NCI-H345 treated with DMSO at 0.1 percent for 48 hours (cell line): ENCODE data around the gene CARNS1.

Experiments used
- DNase-seq: peaks from one replicate; lab custom pipeline; 2025; ENCODE audit not compliant: unreplicated experiment; lab: John Stamatoyannopoulos, UW

The CARNS1 gene, protein sequence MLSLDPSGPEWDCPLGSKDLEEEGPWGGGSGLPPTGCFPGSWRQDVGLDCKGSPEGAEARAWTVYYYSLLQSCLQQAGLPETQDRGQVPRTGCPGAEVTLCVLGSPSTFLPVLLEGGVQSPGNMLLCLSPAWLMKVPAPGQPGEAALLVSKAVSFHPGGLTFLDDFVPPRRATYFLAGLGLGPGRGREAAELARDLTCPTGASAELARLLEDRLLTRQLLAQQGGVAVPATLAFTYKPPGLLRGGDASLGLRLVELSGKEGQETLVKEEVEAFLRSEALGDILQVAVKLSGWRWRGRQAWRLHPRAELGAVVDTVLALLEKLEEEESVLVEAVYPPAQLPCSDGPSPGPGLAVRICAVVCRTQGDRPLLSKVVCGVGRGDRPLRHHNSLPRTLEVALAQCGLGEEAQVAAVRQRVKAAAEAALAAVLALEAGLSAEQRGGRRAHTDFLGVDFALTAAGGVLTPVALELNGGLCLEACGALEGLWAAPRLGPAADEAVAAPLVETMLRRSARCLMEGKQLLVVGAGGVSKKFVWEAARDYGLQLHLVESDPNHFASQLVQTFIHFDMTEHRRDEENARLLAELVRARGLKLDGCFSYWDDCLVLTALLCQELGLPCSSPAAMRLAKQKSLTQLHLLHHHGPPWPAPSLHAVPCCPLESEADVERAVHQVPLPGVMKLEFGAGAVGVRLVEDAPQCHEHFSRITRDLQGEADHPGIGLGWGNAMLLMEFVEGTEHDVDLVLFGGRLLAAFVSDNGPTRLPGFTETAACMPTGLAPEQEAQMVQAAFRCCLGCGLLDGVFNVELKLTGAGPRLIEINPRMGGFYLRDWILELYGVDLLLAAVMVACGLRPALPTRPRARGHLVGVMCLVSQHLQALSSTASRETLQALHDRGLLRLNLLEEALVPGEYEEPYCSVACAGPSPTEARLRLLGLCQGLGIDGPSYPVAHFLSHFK

DNA sequence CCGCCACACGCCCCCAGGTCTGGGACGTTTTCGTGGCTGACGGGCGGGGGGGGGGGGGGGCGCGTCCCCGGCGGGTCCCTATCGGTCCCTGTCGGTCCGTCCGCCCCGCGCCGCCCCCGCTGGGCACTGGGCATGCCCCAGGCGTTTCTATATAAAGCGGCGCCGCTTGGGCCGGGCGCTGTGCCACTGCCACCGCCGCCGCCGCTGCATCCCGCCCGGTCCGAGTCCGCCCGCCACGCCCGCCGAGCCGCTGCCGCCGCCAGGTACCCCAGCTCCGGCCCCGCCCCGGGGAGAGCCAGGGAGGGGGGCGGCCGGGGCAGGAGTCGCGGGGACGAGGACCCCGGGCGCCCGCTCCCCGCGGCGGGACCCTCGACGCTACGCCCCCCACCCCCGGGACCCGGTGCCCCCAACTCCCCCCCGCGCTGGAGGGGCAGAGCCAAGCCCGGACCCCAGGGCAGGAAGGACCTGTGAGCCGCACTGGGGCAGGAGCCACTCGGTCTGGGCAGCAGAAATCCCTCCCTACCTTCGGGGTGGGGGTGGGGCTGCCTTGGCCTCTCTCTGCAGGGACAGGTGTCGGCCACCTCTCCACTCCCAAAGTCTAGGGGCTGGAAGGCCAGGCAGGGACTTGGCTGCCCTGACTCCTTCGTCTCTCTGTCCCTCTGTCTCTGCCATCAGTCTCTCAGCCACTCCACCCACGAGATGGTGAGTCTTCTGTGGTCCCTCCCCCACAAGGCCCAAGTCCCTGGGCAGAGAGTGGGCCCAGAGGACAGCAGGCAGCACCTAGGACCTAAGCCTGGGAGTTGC, at the start of gene CARNS1:
Gene CARNS1, plus strand, starts transcription at position 178 of the 804 bp plus-strand sequence. Its CDS starts 522 bp downstream, at position 700.
- no peak for DNase-seq

DNA sequence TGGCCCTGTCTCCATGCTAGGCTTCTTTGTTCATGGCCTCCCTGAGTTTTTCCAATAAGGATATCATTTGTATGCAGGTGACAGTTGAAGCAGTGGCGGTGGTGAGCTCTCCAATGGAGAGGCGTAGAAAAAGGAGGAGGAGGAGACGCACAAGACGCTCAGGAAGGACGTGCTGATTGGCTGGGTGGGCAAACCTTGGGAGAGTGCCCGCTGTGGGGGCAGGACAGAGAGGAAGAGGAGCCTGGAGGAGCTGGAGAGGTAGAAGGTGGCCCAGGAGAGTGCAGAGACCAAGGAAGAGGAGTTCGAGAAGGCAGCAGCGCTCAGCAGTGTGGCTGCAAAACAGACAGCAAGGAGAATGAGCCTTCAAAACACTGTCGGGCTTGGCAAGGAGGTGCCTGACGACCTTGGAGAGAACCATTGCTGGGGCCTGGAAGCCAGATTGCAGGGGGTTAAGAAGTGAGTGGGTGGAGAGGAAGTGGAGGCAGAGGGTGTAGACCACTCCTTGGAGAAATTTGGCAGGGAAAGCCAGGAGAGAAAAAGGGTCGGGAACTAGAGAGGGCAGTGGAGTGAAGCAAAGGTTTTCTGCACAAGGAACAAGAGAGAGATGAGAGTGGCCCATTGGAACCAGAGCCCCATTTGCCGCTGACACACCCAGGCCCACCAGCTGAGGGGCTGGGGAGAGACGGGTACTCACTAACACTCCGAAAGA, 49.6 kb upstream of the CARNS1 start:
- DNase-seq: no peak

DNA sequence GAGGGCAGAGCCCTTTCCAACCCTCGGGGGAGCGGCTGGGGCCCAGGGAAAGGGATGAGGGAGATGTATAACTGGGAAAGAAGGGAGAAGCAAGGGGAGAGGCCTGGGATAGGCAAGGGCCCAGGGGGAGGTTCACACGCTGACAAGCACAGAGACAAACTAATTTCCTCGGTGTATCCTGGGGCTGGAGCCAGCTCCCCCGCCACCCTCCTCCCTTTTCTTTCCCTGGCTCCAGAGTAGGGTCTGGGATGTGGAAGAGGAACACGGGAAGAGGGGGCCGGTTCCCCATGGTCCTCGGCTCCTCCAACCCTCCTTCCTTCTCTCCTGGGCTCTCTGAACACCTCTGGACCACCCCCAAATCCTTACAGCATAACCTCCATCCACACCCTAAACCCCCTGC, 48.9 kb upstream of the CARNS1 start:
- DNase-seq: no peak

DNA sequence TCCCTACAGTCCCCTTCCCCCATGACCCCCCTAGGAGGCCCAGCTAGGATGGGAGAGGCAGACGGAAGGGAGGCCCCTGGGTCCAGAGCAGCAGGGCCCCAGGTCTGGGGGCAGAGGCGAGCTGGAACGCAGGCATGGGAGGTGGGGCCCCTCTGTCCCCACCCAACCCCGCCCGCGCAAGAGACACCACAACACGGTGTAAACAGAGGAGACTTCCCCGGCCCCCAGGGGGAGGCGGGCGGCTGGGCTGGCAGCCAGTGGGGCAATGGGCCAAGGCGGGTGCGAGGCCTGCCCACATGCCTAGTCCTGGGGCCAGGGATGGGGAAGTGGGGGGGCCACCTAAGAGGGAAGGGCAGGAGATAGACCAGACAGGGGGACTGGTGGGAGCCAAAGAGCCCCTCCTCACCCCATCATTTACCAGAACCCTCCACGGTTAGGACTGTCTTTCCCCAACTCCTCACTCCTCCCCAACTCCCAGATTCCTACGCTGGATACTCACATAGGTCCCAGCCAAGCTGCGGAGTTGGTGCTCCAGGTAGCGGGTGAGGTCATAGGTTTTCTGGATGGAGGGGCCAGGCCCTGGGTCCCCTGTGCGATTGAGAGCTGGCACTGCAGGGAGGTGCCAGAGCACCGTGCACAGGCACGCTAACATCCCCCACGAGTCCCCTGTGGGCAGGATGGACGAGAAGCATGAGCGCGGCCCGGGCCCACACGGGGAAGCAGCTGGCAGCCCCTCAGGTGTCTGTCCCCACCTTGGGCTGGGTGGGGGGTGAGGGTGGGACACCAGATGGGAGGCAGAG, 48.3 kb upstream of the CARNS1 start:
- no peak for DNase-seq

DNA sequence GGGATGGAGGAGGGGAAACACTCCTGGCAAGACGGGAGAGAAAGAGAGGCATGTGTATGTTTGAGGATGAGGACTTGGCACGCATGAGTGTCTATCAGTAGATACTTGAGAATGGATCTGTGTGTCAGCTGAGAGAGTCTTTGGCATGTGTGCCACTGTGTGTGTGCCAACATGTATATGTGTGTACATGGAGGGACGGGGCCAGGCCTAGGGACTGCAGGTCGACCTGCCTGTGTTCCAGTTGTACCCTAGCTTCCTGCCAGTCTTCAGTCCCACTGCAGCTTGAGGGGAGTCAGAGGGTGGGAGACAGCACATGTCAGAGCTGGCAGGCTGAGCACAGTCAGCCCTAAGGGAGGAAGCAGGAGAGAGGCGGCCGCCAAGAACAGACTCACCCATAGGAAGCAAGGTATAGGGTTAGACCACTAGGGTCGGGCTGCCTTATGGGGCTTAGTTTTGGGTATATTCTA, 47.7 kb upstream of the CARNS1 start:
- DNase-seq: no peak

DNA sequence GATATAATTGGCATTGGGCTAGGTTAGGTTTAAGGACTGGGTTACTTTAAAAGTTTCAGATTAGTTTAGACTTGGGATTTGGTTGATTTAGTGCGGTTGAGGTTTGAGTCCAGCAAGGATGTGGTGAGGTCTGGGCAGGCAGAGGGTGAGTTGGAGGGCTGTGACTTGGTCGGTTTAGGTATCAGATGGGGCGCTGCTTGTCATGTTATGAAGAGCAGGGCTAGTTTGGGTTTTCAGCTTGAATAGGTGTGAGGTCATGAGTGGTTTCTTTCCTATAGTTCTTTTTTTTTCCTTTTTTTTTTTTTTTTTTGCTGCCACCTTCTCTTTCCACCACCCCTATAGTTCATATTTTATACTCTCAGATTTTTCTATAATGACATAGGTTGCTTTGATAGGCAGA, 46.9 kb upstream of the CARNS1 start:
- no peak for DNase-seq

DNA sequence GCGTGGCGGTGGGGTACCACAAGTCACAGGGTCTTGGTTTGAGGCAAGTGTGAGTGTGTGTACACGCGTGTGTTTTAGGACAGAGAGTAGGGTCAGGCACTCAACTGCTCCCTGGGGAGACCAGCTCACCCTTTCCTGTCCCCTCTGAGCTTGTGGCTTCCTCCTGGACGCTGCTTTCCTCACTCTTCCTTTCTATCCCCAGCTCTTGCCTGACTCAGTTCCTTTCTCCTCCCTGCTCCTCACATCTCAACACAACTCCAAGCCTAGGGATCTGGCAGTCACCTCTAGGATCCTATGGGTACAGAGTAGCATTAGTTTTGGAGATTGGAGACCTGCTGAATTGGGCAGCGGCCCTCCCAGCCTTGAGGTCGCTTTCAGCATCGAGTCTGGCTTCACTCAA, 46.2 kb upstream of the CARNS1 start:
- DNase-seq: no peak

DNA sequence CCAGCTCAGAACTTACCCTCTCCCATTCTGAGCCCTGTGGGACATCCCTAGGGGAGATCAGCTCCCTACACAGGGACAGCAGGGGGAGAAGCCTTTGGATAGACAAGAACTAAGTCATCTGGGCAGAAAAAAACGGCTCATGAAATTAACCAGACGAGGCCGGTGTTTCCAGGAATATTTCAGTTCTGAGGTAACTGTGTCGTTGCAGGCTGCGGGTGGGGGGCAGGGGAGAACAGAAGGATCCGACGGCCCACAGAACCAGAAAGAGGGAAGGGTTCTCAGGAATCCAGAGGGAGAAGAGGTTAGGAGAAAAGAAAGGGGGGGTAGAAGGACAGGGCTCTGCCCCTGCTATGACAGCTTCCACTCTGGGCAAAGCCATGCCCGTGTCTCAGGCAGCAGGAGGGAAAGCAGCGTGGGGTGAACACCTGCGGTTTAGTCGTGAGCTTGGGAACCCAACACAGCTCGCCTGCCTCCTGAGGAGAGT, 45.6 kb upstream of the CARNS1 start:
- no peak for DNase-seq

DNA sequence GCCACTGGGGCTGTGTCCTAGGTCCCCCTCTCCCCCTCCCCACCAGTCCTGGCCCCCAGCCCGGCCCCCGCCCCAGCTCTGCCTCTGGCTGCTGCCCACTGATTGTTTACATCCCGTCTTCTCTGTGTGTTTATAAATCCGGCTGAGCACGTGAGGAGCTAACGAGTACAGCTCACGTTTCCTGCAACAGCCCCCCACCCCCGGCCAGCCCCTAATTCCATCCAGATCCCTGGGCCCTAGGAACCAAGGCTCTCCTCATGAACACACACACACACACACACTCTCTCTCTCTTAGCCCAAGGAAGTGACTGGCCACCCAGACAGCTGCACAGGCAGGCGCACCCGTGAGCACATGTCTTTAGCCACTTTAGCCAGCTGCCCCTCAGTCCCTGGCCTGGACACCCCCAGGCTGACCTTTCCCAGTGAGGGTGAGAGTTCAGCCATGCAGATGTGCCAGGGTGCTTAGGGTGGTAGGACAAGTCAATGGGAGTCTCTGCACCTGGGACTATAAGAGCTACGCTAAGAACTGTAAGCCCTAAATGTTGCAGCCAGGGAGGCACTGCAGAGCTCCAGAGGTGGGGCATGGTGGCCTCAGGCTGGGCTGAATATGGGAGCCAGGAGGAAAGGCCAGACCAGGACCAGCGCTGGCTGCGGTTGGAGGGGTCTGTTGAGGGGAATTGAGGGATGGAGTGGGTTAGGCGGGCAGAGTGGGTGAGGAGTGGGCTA, 45.0 kb upstream of the CARNS1 start:
- DNase-seq: no peak

DNA sequence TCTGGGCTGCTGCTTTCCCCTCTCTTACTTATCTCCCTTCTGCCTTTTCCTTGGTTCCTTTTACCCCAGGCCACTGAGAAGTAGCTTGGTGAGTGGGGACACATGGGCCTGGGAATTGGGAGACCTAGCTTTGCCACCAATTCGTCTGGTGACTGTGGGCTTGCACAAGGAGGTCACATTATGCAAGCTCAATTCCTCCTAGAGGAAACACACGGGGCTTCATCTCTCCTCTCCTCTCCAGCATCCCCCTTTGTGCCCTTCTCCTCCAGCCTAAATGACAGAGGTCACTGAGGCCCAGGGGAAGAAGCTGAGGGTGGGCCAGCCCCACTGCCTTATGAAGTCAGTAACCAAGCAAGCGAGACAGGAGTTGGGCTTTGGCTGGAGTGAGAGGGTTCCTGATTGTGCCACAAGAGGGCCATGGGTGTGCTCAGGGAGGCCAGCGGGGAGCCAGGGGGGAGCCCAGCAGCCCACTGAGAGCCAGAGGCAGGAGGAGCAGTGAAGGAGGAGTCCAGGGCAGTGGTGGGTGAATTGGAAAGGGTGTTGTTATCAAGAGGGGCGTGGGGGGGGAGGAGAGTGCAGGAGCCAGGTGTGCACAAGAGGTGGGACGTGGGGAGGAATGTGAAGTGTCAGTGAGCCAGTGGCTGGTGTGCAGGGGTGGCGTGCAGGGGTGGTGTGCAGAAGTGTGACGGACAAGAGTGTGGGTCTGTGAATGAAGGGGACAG, 44.1 kb upstream of the CARNS1 start:
- DNase-seq: no peak

DNA sequence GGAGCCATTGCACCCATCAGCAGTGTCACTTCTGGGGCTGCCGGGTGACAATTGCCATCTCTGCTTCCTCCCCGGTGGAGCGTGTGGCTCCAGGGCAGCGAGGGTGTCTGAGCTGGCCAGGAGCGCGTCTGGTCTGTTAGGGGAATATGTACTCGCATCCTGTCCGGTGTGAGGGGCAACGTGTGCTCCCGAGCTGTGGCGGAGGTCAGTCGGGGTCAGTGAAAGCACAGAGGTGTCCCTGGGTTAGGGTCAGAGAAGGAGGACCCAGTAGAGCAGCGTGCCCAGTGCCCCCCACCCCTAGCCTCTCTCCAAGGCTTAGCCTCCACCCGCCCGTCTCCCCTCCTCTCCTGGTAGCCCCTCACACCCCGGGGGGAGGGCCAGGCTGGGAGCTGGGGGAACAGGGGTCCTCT, 43.6 kb upstream of the CARNS1 start:
- DNase-seq: no peak

DNA sequence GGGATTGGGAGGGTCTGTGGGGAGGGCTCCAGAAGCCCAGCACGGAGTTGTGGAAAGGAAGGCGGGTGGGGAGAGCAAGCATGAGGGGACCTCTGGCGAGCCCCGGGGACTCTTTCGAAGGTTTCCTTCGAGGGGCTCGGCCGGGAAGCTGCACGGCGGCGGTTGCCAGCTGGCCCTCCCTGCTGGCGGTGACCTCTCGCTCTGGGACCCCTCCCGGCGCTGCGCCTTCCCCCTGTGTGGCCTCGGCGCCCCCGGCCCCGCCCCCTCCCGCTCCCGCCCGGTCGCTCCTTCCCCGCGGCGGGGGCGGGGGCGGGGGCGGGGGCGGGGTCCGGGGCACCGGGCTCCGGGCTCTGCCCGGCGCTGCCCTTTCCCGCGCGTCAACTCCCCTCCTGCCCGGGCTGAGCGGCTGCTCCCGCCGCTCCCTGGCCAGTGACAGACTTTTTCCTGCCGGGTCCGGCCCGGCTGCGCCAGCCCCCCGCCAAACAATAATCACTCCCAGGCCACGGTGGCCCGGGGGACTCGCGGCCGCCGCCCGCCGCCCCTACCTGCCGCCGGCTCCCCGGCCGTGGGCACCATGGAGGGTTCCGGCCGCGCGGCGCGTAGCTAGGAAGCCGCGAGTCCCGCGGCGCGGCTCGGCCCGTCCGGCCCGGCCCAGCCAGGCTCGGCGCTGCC, 43.0 kb upstream of the CARNS1 start:
- no peak for DNase-seq

DNA sequence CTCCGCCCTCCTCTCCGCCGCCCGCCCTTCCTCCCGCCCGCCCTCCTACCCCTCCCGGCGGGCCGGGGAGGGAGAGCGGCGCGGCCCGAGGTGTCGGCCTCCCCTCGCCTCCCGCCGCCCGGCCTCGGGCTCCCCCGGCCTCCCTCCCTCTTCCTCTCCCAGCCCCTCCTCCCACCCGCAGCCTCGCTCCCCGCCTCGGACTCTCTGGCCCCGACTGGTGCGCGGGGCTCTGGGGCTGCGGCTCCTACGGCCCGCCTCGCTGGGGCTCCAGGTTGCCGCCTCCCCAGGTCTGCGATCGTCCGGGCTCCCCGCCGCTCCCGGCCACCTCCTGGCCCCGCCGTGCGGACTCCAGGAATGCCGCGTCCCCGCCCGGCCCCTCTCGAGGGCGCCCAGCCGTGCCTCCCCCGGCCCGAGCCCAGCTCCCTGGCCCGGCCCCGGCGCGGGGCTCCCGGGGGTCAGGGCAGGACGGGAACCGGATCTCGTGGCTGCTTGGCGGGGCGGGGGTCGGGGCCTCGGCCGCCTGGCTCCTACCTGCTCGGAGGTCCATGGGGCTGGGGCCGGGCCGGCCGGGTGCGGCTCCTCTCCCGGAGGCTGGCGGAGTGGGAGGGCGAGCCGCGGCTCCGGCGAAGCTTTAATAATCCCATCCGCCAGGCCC, 42.4 kb upstream of the CARNS1 start, which contains the start of gene CLCF1:
Gene CLCF1, minus strand, starts transcription at position 606 of the 655 bp plus-strand sequence. Its CDS starts 59 bp downstream, at position 547.
- no peak for DNase-seq

DNA sequence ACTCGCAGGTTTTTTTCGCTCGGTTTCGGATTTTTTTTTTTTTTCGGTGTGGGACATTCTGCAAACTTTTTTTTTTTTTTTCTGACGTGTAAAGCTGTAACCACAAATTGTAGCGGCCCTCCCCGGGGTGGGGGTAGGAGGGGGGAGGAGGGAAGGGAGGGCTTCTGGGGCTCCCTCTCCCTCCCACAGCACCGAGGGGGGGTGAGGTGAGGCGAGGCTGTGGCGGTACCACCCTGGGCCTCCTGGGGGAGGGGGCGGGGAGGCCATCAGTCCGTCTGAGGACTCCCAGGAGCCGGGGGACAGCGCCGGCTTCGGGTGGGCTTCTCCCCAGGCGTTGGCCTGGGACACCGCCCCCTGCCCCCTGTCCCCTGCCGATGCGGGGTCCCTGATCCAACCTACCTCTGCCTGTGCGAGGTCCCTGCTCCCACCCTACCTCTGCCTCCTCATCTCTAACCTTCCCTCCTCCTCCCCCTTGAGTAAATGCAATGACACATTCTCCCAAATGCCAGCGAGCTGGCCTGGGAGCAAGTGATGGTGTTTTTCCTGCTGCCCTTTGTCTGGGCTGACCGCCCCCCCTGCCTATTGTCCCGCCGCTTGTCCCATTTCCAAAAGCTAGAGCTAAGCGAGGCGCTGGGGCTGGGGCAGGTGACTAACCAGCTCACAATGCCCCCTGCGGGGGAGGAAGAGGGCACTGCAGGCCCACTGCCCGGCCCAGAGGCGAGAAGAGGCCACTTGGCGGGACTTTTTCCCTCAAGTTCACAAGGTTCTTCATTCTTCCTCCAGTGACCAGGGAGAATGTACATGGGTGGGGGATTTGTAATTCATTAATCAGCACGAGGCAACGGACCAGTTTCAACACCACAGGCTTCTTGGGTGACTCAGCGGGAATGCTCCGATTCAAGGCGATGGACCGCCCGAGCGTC, 41.6 kb upstream of the CARNS1 start:
- no peak for DNase-seq

DNA sequence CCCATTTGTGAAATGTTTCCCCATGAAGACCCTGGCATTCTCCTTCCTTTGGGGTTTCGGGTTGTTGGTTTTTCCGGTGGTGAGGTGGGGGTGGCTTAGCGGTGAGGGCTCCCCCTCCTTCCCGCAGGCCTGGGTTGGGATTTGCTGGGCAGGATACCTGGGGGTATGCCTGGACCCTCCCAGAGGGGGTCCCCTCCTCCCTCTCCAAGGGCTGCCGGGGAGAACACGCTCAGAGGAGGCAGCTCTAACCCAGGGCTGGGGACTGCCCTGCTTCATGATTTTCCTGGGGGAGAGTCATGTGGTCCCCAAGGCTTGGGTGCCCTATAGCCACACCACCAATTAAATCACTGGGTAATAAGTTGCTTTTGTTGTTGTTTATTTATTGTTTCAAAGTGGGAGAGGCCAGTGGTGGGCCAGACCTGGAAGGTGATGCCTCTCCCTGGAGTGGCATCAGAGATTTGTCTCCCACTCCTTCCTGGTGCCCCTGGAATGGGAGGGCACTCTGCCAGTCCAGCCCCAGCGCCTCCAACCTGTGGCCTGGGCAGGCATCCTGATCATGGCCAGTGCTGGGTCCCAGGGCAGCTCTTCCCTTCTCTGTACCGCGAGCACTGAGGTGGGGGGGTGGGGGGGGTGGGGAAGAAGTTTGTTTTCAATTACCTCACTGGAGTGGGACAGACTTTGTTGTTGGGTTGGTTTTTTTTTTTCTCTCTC, 40.8 kb upstream of the CARNS1 start:
- DNase-seq: no peak
